Pulmonary artery endothelial cell (primary cell): ENCODE results near the gene STIMATE. TPM values are rescaled to one million over a fixed set of nuclear protein-coding genes. Genes with fewer than 3 reads are reported as not detected.

ENCODE experiments used
- DNase-seq: peaks from one replicate; pipeline ENCODE4 v3.0.0-alpha.2; 2011; ENCODE audit warnings: low read depth, low spot score
- total RNA-seq: library from RNA; depleted of rRNA; stranded (reverse); fragments of >200 nt; gene quantifications from 2 replicates; pipeline ENCODE4 v1.2.3, GENCODE V29; 2014

The STIMATE gene
- total RNA-seq, 1 donor from 2014 or later = 12.3 TPM

- no peak for DNase-seq
These were observed 77.4 kb downstream of the STIMATE start for GRCh38 chr3:52819936-52820335.

- no peak for DNase-seq
These were observed 79.5 kb downstream of the STIMATE start for GRCh38 chr3:52817860-52818259.

DNA sequence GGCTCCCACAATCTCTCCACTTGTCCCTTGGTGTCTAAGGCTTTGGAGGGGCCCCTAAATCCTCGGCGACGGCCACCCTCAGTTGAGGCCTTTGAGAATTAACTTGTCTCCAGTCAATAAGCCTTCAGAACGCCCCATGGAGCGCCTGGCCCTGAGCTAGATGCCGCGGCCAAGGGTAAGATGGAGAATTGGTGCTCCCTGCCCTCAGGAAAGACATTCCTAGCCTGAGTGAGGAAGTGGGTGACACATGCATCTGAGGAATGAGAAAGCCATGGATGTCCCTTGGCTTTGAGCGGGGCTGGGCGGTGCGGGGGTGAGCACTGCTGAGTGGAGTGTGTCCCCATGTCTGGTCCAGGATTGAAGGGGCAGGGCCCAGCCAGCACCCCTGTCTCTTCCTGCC, 80.1 kb downstream of the STIMATE start:
- no peak for DNase-seq

DNA sequence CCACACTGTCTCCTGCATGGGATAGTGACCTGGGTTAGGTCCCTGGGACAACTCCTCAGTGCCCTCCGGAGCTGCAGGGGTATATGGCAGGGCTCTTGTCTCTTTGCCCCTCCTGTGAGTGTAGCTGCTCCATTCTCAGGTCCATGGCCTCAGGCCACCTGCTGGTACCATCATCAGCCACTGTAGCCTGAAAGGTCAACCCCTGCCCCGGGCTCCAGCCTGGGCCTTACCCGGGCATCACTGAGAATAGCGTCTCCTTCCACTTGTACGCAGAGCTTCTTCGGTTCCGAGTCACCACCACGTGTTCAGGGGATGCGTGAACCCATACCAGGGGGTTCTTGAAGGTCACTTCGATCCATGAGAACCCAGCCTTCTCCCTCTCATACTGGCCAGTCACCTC, 80.7 kb downstream of the STIMATE start:
- DNase-seq = no peak

DNA sequence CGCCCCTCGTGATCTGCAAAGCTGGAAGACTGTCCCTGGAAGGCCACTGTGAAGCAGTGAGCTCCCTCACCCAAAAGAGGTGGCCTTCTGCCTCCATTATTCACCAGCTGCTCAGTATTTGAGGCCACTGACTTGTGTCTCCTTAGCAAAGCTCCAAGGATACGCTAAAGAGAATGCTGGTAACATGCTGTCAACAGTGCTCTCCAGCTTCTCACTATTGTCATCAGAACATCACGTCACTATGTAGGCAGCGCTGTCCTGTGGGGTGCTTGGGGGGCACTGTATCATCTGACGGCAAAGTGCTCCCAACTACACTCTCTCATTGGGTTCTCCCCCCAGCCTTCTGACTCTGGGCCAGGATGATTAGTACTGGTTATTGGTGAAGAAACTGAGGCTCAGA, 81.1 kb downstream of the STIMATE start:
- no peak for DNase-seq

DNA sequence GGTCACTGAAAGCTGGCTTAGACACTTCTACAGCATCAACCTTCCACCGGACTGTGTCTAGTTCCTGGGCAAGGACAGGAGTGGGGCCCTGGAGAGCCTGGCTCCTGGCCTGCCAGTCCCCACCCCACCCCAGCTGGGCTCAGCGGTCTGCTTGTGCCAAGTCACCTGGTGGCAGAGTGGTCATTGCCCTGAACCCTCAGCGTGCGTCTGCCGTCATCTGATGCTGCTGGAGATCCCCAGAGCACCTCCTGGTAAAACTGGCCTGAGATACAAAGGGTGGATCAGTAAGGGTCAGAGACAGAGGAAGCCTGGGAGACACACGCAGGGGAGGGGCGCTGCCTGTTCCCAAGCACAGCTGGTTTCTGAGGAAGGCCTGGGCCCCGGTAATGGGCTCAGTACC, 83.5 kb downstream of the STIMATE start:
- no peak for DNase-seq

DNA sequence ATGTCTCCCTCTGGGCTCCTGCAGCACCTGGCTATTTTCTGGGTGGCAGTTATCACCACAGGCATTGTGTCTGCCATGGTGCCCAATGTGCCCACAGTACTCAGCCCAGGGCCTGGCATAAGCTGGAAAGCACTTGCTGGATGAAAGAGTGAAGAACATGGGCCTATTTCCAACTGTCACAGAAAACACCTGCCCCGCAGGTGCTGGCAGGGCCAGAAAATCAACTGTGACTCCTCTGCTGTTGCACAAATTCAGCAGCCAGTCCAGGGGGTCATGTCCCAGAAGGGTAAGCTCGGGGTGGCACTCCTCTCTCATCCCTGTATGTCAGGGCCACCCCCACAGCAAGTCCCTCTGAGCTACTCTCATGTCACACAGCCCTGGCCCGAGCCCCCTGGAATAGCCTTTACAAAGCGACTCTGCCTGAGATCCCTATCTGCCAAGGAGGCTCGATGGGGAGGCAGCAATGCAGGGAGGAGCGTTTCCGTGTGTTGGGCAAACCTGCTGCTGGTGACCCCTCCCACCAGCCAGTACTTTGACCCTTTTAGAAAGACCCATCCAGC, 85.8 kb downstream of the STIMATE start:
- no peak for DNase-seq

DNA sequence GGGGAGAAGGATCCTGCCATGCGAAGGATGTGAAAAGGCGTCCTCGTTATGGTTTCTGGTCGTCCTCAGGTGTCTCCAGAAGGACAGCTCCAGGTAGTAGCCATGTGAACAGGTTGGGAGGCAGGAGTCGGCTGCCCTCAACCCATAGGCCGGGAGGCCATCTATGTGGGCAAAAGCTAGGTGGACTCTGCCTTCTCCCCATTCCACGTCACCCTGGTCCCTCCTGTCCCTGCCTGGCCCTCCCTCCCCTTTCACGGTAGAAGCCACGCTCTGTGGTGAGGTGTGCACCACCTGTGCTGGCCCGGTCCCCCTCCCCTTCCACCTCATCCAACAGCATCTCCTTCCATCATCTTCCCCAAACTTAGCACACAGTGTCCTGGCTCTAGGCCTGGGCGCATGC, 86.4 kb downstream of the STIMATE start:
- no peak for DNase-seq

DNA sequence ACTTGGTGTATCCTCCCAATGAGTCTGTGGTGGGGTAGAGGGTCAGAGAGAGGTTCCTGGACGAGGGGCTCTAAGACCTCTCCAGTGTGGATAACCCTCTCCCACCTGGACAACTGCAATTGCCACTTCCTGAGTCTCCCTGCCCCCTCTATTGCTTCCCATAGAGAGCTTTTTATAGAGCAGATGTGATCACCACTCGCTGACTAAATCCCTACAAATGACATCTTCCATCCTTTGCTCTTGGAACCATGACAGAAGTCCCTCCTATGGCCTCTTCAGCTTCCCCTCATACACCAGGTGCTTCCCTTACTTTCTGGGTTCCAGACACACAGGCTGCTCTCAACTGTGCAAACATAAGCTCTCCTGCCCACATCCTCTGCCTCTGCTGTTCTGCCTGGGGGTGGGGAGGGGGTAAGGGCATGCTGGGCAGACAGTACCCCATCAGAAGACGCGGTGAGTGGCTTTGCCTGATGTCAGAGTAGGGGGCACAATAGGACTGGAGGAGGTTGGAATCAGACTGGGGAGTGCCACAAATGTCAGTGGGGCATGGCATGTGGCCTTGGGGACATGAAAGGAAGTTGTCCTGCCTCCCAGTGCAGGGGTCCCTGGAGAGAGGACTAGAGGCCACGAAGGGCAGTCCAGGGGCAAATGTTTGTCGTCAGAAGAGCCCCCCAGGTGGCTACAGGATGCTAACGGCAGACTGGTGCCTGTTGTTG, 87.5 kb downstream of the STIMATE start:
- no peak for DNase-seq

- no peak for DNase-seq
These were observed 88.2 kb downstream of the STIMATE start for GRCh38 chr3:52809149-52809548.

- DNase-seq = no peak
These were observed 91.9 kb downstream of the STIMATE start for GRCh38 chr3:52805270-52806039.

- DNase-seq = no peak
These were observed 95.5 kb downstream of the STIMATE start for GRCh38 chr3:52801839-52802238.

GRCh38 chr3:52800079-52800478, 97.3 kb downstream of the STIMATE start:
- DNase-seq = no peak

GRCh38 chr3:52798978-52799476, 98.3 kb downstream of the STIMATE start:
- no peak for DNase-seq

- no peak for DNase-seq
These were observed 98.9 kb downstream of the STIMATE start for GRCh38 chr3:52798376-52798977.

DNA sequence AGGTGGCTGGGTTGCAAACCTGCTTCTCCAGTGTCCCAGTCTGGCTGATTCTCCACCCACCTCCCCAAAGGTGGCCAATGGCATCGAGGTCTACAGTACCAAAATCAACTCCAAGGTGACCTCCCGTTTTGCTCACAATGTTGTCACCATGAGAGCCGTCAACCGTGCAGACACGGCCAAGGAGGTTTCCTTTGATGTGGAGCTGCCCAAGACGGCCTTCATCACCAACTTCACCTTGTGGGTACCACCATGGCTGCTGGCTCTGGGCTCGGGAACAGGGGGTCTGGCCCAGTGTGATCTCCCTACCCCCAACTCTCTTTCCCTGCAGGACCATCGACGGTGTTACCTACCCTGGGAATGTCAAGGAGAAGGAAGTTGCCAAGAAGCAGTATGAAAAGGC, 100.9 kb downstream of the STIMATE start:
- no peak for DNase-seq

DNA sequence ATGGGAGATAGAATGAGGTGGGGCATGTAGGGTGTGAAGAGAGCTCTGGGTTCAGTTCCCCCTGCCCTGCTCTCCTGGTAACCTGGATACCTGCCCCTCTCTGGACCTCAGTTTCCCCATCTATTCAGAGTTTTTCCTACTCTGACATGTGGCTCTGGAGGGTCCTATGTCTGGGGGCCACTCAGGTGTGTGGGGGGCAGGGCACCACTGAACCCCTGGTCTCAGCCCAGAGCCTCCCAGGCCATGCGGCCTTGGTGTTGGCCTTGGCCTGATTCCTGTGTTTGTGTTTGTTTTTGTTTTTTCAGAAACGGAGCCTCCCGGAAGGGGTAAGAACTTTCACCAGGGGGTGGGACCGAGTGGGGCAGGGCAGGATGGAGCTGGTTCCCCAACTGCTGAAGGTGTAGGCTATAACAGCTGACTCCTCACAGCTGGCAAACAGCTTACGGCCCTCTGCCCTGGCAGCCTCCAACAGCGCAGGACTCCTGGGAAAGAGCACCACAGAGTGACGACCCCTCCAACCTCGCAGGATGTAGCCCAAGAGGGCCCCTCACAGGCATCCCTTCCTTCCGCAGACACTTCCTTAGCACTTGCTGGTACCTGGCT, 101.9 kb downstream of the STIMATE start:
- no peak for DNase-seq

DNA sequence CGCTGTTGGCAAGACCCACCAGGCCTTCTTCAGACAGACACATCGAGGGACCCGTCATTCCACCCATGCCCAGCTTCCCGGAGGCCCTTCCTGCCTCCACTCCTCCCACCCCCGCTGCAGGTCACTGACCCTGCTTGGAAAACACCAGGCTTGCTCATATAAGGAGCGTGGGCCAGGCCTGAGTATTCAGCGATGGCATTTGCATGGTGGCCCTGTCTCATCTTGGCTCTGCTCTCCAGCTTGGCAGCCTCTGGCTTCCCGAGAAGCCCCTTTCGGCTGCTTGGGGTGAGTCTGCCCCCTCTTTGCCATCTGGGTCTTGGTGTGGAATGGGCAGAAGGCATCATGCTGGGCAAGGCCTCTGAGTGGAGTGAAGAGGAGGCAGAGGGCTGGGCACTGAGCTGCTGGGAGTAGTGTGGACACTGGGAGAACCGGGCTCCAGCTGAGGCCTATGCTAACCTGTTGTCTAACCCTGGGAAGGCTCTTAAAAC, 102.7 kb downstream of the STIMATE start, which contains the start of gene ITIH3:
ITIH3 (plus strand) TSS at position 185 of the 488 bp plus-strand sequence; CDS start at position 193, 8 bp downstream.
- DNase-seq = no peak

- no peak for DNase-seq
These were observed 103.4 kb downstream of the STIMATE start for GRCh38 chr3:52793702-52794611.

DNA sequence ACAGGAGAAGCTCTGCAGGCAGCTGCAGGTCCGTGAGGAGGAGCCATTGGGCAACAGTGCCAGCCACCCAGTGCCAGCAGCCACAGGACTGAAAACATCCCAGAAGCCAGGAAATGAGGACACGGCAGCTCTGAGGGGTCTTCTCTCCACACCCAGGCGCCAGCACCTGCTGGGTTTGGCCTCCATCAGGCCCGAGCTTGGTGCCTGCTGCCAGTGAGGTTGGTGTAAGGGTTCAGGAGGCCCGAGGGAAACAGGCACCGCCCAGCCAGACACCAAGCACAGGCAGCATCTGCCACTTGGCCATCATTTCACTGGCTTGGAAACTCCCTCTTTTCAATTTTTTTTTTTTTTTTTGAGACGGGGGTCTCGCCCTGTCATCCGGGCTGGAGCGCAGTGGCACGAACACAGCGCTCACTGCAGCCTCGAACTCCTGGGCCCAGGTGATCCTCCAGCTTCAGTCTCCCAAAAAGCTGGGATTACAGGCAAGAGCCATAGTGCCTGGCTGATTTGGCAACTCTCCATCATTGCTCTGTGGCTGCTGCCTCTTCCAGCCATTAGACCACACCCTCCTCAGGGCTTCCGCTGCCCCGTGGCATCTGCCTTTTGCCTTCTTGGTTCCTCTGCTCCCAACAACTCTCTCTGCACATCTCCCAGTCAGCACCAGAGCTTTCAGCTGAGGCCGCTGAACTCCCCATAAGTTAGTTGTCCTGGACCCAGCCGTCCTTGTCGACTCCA, 104.2 kb downstream of the STIMATE start:
- DNase-seq = no peak
